HG02870 (cell line): ENCODE data around the gene WIZ.

Experiments
- ATAC-seq: cut with Tn5 transposase; IDR thresholded peaks from one replicate; pipeline ENCODE4 v1.9.1; 2021; ENCODE audit warnings: mild to moderate bottlenecking, moderate library complexity; ENCODE audit not compliant: unreplicated experiment

Gene WIZ

DNA sequence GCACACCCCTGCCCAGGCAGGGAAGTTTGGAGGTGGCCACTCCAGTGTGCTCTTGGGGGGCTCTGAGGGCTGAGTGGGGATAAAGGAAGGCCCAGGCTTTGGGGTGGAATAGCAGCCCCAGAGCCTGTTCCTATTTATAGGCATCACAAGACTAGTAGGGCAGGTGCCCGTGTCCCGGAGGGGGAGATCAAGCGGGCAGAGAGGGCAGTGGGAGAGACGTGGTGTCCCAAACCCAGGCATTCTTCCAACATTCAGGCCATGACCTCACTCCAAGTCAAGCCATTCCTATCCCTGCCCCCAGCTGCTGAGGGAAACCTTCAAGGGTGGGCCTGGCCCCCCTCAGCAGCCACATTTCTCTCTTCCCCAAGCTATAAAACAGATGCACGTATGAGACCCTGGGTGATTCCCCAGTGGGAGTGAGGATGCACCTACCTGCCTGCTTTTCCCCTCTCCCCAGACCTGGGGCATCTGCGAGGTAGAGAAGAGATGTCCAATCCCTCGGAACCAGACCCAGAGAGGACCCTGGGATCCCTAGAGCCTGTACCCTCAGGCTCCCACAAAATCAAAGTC lies 3.9 kb downstream of the WIZ start:
- ATAC-seq = no peak

- no peak for ATAC-seq
Measured at GRCh38 chr19:15445227-15445605, 4.5 kb downstream of the WIZ start.

DNA sequence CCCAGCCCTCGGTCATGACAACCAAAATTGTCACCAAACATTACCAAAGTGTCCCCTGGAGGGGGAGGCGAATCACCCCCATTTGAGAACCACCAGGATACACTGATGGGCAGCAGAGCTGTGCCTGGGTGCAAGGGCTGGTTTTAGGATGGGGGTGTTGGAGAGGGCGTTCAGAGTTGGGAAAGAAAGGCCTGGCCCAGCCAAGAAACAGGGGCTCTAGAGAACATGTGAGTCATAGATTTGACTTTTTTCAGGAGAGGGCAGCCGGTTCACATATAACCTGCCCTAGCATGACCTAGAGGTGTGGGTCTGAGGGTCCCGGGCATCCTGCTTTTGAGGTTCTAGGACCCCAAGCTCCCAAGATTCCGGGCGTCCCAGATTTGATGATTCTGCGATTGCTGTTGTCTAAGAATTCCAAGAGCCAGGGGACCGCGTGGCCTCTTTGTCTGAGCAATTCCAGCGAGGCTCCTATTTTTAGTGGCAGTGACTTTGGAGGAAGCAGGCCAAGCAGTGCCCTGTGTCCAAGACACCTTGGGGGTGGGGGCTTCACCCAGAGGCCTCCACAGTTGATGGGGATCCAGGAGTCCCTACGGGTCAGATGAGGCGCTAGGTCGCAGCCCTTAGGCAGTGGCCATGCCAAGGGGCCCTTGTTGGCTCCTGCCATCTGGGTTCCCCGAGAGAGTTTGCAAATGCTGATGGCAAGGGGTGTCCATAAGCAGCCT lies 5.1 kb downstream of the WIZ start:
- no peak for ATAC-seq

- no peak for ATAC-seq
Measured at GRCh38 chr19:15443838-15444237, 5.9 kb downstream of the WIZ start.

- ATAC-seq = no peak
Measured at GRCh38 chr19:15443325-15443724, 6.4 kb downstream of the WIZ start.

GRCh38 chr19:15442142-15442920 lies 7.4 kb downstream of the WIZ start:
- no peak for ATAC-seq

- no peak for ATAC-seq
Measured at GRCh38 chr19:15441317-15441716, 8.4 kb downstream of the WIZ start.

GRCh38 chr19:15439821-15440641 lies 9.7 kb downstream of the WIZ start:
- no peak for ATAC-seq

DNA sequence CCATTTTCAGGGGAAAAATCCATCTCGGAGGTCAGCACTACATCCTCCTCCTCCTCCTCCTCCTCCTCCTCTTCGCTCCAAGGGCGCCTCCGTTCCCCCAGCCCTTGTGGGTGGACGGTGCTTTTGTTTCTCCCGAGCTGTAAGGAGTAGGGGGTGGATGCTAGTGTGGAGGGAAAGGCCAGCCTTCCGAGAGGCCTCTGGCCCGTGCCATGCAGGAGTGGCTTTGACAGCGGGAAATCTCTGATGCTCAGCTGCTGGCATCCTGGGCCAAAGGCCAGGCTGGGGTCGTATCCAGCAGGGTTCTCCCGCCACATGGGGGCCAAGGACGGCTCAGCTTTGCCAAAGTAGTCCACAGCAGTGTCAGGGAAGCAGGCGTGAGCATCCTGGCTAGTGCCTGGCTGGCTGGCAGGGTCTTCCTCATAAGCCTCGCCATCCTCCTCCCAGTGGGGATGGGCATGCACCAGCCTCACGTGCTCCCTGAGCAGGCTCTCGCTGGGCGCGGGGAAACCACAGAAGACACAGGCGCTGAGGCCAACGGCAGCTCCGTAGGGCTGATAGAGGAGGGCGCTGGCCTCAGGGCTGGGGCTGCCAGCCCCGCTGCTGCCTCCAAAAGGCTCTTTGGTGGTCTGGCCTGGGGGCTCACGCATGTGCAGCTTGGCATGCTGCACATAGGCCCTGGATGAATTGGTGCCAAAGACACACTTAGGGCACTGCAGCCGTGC lies 10.5 kb downstream of the WIZ start:
- ATAC-seq = no peak

DNA sequence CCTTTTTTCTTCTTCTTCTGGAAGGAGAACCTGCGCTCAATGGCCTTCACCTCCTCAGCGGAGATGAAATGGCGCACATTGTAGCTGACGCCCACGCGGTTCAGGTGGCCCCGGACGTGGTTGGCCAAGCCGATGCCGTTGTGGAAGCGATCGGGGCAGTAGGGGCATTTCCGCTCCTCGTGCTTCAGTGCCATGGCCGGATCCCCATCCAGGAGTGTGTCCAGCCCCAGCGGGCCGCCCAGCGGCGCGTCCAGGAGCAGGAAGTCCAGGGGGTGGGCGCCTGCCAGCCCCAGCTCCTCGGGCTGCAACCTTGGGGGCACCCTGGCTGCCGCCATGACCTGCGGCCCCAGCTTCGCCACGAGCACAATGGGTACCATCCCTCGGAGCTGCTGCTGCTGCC lies 11.2 kb downstream of the WIZ start:
- no peak for ATAC-seq

DNA sequence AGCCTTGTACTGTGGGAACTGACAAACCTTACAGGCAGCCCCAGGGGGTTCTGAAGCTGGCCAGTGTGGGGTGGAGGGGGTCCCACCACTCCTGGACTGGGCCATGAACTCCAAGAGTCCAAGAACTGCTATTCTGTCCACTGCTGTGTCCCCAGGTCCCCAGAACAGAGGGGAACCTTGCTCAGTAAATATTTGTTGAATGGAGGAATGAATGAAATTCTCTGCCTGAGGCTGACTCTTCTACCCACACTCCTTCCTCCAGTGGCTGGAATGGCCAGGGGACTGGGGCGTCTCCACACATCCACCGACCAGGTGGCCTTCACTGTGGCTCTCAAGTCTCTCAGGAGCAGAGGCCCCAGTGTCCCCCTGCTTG lies 11.6 kb downstream of the WIZ start:
- no peak for ATAC-seq

- ATAC-seq = no peak
Measured at GRCh38 chr19:15437355-15438123, 12.2 kb downstream of the WIZ start.

DNA sequence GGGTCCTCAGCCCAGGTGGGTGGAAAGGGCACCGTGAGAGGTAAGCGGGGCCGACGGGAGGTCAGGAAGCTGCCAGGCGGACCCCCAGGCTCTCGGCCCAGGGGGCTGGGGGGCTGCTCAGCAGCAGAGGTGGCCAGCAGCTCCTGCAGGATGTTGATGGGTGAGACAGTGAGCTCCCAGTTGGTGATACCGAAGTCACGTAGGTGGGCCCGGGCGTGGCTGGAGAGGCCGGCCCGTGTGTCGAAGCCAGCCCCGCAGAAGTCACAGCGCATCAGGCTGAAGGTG lies 13.0 kb downstream of the WIZ start:
- no peak for ATAC-seq

- no peak for ATAC-seq
Measured at GRCh38 chr19:15436012-15436825, 13.5 kb downstream of the WIZ start.

GRCh38 chr19:15433519-15434069 lies 16.2 kb downstream of the WIZ start:
- no peak for ATAC-seq

DNA sequence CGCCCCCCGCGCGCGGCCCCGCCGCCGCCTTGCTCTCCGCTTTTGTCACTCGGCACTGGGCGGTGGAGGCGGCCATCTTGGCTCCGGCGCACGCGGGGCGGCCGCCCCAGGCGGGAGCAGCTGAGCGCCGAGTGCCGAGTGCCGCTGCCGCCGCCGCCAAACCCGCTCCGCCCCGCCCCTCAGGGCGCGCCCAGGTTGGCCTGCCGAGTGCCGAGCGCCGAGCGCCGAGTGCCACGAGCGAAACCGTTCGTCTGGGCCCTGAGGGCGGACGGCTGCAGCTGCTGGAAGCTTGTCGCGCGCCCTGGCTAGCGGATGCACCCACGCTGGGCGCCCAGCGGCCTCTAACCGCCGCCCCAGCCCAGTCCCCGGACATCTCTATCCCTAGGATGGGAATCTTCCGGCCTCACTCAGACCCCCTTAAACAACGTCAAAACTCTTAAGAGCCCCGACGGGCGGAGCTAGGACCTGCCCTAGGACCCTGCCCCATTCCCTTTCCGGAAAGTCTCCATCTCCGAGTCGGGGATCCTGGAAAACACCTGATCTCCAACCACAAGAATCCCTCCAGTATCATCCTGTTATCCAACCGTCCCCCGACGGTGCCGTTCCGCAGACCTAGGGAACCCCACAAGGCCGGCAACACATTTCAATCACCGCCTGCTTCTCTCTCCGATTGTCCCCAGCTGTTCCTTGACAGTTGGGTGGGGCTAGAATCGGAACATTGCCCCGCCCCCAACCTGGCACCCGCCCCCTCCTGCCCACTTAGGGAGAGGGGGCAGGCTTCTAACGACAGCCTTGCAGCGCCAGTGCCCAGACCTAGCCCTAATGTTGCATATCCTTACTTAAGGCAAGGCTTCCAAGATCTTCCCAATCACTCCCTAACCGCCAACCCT lies 16.9 kb downstream of the WIZ start:
- no peak for ATAC-seq

DNA sequence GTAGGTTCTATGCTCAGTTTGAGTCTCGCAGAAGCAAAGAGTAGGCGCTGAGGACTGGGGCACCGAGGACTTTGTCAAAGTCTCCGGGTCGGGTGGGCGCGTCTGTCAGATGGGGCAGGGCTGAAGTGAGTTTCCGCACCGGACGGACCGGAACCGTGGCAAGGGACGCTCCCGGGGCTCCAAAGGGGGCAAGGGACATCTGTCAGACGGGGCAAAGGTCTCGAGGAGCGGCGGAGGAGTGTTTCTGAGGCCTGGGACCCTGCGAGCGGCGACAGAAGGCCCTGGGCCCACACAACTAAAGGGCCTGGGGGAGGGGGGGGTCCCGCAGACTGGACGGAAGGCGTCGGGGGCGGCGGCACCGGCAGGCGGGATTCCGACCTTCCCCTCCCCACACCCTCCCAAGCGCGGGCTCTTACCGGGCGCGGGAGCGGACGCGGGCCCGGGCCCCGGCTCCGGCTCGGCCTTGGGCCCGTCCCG lies 17.7 kb downstream of the WIZ start:
- ATAC-seq = no peak
